Activated T-cell treated with anti-CD3 and anti-CD28 coated beads, Interleukin-2, amount 50 U/mL, for 1 hour (primary cell): ENCODE results near the gene IL16.
"Not testable (repeated sequence)": the region's sequence is repeated elsewhere in the genome, so short reads cannot be mapped to it uniquely, and the experiment has no call there.

Experiments
- DNase-seq: peaks from one replicate; pipeline ENCODE4 v3.0.0-alpha.2; 2020

Gene IL16

DNA sequence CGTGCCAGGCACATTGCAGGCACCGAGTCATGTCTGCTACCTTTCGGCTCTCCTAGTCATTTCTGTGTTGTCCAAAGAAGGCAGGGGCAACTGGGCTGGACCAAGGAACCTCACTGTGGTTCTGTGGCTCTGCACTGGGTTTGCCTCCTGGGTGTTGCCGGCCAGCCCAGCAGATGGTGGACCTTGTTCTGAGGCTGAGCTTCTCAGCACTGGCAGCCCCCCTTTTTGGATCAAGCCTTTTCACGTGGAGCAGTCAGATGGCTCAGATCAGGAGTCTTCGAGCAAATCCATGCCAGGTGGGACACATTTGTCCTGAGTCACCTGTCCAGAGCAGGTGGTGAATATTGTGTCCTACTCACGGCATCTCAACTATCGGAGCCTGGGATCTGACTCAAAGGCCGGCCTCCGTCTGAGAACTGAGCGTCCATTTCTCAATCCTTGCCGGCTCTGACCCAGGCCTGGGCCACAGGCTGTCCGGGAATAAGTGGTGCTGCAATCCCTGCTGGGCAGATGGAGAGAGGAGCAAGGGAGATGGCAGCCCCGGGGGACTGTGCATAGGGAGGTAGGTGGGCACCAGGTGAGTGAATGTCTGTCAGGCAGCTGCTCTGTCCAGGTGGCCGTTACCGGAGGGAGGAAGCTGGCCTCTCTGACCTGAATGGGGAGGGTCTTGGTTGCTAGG, at the start of gene IL16:
Gene IL16 (plus strand): TSS at position 304 of the 679 bp plus-strand sequence. CDS start 28,521 bp downstream, outside the sequence.
- no peak for DNase-seq

- DNase-seq = no peak
Observed at GRCh38 chr15:81151389-81151788, 45.3 kb upstream of the IL16 start.

DNA sequence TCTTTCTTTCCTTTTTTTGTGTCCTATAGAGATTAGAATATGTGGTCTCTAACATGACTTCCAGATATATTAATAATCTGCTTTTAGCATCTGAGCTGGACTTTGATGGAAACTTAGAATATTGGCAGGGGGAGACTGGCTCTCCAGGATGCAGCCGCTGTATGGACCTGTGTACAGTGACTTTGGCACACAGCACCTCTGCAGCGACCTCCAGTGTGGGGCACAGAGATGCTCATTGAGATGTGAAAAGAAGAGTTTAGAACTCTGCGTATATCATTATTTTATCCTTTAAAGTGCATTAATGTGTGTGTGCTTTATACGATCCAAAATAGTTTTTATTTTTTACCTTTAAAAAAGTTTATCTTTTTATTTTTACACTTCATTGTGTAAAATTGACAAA, 44.3 kb upstream of the IL16 start:
- no peak for DNase-seq

GRCh38 chr15:81152799-81153198, 43.9 kb upstream of the IL16 start:
- DNase-seq = no peak

- no peak for DNase-seq
Observed at GRCh38 chr15:81155375-81156218, 41.1 kb upstream of the IL16 start.

DNA sequence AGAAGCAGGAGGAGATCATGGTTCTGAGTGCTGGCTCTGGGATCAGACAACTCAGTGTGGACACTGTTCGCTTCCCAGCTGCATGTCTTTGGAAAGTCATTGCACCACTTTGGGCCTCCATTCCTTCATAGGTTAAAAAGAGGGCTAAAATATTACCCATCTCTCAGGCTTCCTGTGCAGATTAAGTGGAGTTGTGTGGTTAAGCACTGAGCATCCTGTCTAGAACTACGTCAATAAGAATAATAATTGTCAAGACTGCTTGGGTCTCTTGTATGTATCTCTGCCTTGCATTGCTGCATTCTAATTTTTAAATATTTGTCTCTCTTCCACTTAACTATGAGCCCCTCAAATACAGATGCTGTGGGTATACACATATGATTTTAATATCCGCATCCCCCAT, 40.4 kb upstream of the IL16 start:
- no peak for DNase-seq

DNA sequence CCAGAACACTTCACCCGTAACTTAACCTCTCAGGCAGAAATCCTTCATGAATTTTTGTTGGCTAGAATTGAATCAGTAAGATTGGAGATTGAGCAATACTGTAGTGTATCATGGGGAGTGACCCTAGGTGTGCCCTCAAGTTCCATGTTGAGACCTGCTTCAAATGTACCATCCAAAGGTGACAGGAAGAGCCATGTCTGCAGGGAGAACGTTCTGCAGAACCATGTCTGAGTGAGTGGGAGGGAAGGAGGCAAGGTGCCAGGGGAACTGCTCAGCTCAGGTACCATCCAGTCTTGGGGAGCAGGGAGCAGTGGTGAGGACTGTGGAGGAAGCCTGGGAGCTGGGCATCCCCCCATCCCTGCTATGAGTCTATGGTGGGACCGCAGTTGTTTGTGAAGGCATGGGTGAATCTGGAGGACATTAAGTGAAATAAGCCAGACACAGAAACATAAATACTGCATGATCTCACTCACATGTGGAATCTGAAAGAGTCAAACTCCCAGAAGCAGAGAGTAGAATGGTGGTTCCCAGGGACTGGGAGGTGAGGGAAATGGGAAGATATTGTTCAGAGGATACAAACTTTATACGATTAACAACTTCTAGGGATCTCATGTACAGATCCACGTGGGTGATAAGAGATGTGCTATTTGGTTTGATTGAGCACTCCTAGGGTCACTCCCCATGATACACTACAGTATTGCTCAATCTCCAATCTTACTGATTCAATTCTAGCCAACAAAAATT, 39.3 kb upstream of the IL16 start:
- no peak for DNase-seq

- DNase-seq = no peak
Observed at GRCh38 chr15:81157939-81158223, 38.8 kb upstream of the IL16 start.

- DNase-seq = not testable (repeated sequence)
Observed at GRCh38 chr15:81158561-81158960, 38.1 kb upstream of the IL16 start.

DNA sequence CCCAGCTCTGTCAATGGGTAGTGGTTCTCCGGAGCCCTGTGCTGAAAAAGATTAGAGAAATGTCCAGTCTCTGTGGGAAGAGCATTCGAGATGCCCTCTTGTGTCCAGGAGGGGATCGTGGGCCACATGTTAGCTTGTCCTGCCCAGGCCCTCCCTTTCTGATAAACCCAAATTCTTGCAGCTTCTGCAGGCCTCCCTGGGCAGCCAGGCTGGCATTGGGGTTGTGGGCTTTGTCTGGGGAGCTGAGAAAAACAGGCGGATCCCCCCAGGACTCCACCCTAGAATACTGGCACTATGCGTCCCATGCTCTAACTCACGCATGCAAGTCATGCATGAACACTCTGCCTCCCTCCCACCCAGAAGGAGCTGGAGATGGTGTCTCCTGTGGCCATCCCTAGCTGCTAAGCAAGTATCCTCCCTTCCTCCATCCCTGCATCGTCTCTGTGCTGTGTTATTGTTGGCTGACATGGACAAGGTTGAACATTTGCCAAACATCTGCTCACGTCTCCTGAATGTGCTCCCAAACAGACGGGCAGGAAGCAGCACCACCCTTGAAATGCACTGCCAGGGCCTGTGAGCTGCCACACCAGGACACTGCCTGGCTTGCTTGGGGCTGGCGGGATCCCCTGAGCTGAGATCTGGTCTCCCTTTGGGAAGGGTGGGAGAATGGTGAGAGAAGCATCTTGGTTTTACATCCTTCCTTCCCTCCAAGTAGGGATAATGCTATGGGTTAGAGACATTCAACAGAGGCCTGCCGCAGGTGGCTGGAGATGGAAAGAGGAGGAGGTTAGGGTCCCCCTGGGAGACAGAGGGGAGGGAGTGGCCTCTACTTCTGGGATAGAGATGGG, 36.1 kb upstream of the IL16 start:
- no peak for DNase-seq

- DNase-seq = no peak
Observed at GRCh38 chr15:81161160-81161673, 35.5 kb upstream of the IL16 start.

GRCh38 chr15:81161851-81162250, 34.8 kb upstream of the IL16 start:
- DNase-seq = no peak

DNA sequence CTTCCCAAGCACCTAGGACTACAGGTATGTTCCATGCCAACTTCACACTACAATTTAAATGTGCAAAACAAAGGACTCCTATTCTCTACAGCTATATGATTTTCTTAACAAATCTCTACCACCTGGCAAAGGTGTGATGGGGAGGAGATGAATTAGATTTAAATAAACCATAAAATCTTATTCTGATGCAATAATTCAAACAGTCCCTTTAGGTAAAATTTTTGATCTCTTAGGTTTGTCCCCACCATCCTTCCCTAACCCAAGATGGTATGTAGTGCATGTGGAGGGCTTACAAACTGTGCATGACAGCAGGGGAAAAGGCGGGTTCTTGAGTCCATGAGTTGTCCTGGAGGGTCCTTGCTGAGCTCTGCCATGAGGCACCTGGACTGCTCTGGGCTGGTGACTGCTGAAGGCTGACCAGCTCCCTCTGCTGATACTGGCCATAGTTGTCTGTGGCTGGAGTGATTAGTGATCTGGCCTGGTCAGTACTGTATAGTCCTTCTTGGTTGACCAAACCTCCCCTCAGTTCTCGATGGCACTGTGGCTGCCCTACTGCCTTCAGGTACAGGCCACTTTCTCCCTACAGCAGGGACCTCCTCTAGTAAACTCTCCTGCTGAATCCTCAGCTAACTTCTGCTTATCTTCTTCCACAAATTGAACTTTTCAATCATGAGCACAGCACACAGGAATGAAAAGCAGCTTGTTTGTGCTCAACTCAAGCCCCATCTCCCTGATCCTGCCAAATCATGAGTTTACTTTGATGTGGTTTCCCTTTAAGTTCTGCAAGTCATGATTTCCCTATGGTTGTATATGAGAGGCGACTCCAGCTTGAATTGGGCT, 32.5 kb upstream of the IL16 start:
- DNase-seq = no peak

GRCh38 chr15:81165535-81165934, 31.1 kb upstream of the IL16 start:
- no peak for DNase-seq

- no peak for DNase-seq
Observed at GRCh38 chr15:81166636-81167305, 29.9 kb upstream of the IL16 start.

DNA sequence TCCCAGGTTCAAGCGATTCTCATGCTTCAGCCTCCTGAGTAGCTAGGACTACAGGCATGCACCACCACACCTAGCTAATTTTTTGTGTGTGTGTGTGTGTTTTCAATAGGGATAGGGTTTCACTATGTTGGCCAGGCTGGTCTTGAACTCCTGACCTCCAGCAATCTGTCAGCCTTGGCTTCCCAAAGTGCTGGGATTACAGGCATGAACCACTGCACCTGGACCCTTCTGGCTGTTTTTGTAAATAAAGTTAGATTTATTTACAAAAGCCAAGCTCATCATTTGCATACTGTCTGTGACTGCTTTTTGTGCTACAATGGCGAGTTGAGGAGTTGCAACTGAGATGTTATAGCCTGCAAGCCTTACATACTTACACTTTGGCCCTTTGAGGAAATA, 28.6 kb upstream of the IL16 start:
- DNase-seq = no peak

GRCh38 chr15:81168644-81169043, 28.0 kb upstream of the IL16 start:
- DNase-seq = no peak

GRCh38 chr15:81170511-81170910, 26.2 kb upstream of the IL16 start:
- DNase-seq = no peak

DNA sequence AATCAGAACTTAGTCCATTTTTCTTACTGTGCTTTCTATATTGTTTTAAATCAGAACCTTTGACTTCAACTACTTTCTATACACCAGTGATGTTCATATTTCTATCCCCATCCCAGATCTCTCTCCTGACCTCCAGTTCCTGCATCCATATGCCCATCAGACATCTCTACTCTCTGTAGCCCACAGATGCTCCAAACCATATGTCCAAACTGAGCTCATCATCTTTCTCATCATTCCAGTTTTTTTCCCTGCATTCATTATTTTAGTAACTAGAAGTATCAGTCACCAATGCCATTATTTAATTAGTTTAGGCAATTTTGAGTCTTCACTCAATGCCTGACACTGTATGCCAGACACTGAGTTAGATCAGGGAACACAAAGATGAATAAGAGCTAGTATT, 25.4 kb upstream of the IL16 start:
- no peak for DNase-seq

- no peak for DNase-seq
Observed at GRCh38 chr15:81174125-81174791, 22.4 kb upstream of the IL16 start.
